Aorta (tissue), 5 donors: Measurements from ENCODE around the gene IGF2R. TPM values are rescaled to one million over a fixed set of nuclear protein-coding genes. Genes with fewer than 3 reads are reported as not detected.

Experiments
- ATAC-seq: fragments of 200-7000 bp; cut with Tn5 transposase; one replicate; pipeline ENCODE4 v1.9.1; 2022; ENCODE audit warnings: moderate library complexity; ENCODE audit not compliant: low FRiP score
- DNase-seq, 2 donors: peaks; one replicate each; pipeline ENCODE4 v3.0.0-alpha.2; 2020
- H3K27ac ChIP-seq, 2 donors: one replicate each; pipeline ENCODE4 v1.5.1; 2013; ENCODE audit warnings: low read length in 2 of 2, mild to moderate bottlenecking in 2 of 2, moderate library complexity in 2 of 2, control low read depth in 1 of 2, inconsistent platforms in 1 of 2, low read depth in 1 of 2
- H3K27me3 ChIP-seq, 2 donors: one replicate each; pipeline ENCODE4 v1.6.1; 2013; ENCODE audit warnings: control low read depth in 1 of 2, low read length in 1 of 2, mild to moderate bottlenecking in 1 of 2, moderate library complexity in 1 of 2; ENCODE audit not compliant: insufficient read depth in 2 of 2, control insufficient read depth in 1 of 2
- H3K36me3 ChIP-seq, 2 donors: one replicate each; pipeline ENCODE4 v1.6.1; 2013; ENCODE audit warnings: control low read depth in 1 of 2, low read length in 1 of 2, mild to moderate bottlenecking in 1 of 2; ENCODE audit not compliant: insufficient read depth in 2 of 2, control insufficient read depth in 1 of 2
- H3K4me1 ChIP-seq, 2 donors: one replicate each; pipeline ENCODE4 v1.6.1; 2013; ENCODE audit warnings: low read length in 2 of 2, control low read depth in 1 of 2, mild to moderate bottlenecking in 1 of 2, moderate library complexity in 1 of 2; ENCODE audit not compliant: insufficient read depth in 2 of 2, control insufficient read depth in 1 of 2
- H3K4me3 ChIP-seq, 2 donors: one replicate each; pipeline ENCODE4 v1.5.1; 2013; ENCODE audit warnings: low read length in 2 of 2, control low read depth in 1 of 2, mild to moderate bottlenecking in 1 of 2
- H3K9me3 ChIP-seq: one replicate; pipeline ENCODE4 v1.6.1; 2013; ENCODE audit warnings: mild to moderate bottlenecking, low read length; ENCODE audit not compliant: control insufficient read depth
- WGBS, 2 donors: extraction: QIAGEN DNeasy Blood & Tissue Kit; methylation state at CpG; one replicate each; pipeline ENCODE4 v1.1.7; 2013; 5-methylcytosine and 5-hydroxymethylcytosine counted together
- intact Hi-C, 2 donors: fragments of 100-400 bp; cut with DNase I; formaldehyde crosslinking; loops; one replicate each; pipeline versions ENCODE4 v1.14.2 to v1.15.0; 2022
- polyA plus RNA-seq, 2 donors: library from polyadenylated mRNA; stranded (reverse); fragments of 200-250 nt; gene quantifications; one replicate each; pipeline ENCODE4 v1.2.3, GENCODE V29; 2013
- total RNA-seq, 2 donors: library from RNA; stranded (reverse); fragmentation: NEBNext Ultra II Directional; extraction: Animal tissue kit (Norgen Biotek cat#: 25700); gene quantifications; one replicate each; pipeline ENCODE4 v1.2.1, GENCODE V29; 2021
- donor health status: healthy with polysubstance abuse.
- donor health status: Bipolar disorder and iron deficiency.
- donor health status: DM: no; HTN: no; CAD: no.
- donor health status: DM: no; HTN: no; CAD: no.
- donor health status: DM: yes; HTN: yes; CAD: no.

The IGF2R gene
- total and polyA plus RNA-seq, 4 donors: 5.8 to 82.0 (median 54.6) TPM

DNA sequence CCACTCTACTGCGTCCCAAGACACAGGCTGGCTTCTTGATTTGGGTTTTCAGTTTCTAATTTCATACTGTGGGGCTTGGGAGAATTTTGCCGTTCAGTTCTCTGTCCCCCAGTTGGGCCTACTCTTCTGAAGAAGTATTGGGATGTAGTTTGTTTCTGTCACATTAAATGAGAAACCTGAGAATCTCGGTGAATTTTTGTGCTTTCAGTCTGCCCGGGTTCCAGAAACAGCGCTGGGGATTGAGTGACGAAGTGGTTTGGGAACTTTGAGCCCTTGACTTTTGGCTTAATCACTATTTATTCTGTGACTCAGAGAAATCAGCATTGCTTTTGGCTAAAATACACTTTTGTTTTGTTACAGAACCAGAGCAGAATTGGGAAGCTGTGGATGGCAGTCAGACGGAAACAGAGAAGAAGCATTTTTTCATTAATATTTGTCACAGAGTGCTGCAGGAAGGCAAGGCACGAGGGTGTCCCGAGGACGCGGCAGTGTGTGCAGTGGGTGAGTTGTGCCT lies 74.0 kb downstream of the IGF2R start:
- Histone ChIP-seq H3K9me3 (no peaks in the 10 kb centered on the region), H3K4me3 (no peak overlapping the region), H3K27ac (peak overlapping the region in 1 of 2 donors; percentile 94), H3K4me1 (peaks cover 2 to 3% of the 10 kb centered on the region in 2 donors), H3K27me3 (no peaks in the 10 kb centered on the region), H3K36me3 (peaks cover 0 to 3% of the 10 kb centered on the region in 2 donors)
- DNase-seq (no peak), ATAC-seq (peak; percentile 84)
- intact Hi-C loops: loop anchor here (2.0 to 10.0 kb wide), 3 partner anchors 74 to 188 kb away; partner anchors contain the start of gene IGF2R (in 2 of the 2)
- 6 to 8% methylated on average over 11 of the region's 11 CpGs for WGBS, 2 donors

DNA sequence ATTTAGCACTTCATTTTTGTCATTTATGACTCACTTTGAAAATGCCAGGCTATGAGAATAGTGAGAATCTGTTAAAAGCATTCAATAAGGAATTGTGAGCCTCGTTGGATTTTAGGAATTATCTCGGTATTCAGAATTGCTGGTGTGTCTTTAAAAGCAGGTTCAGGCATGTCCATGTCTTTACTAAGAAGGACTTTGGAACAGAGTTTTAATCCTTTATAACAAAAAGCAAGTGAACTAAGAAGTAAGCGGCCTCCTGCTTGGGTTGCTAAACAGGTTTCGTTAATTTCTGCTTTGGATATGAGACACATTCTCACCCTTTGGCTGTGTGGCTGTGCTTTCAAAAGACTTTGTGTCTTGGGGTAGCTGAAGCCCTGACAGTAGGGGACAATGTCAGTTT lies 74.9 kb downstream of the IGF2R start:
- no peaks in the 10 kb centered on the region for H3K27me3 ChIP-seq
- intact Hi-C loops: loop anchor here (2.0 to 10.0 kb wide), 3 partner anchors 75 to 189 kb away; partner anchors contain the start of gene IGF2R (in 2 of the 2)
- H3K4me1 ChIP-seq: peaks cover 2 to 3% of the 10 kb centered on the region in 2 donors
- DNase-seq (no peak), ATAC-seq (no peak)
- H3K36me3 ChIP-seq: peaks cover 0 to 8% of the 10 kb centered on the region in 2 donors
- H3K4me3 ChIP-seq: no peak overlapping the region
- peak overlapping the region in 1 of 2 donors; percentile 1 for H3K27ac ChIP-seq
- 86 to 89% methylated on average over 4 of the region's 4 CpGs for WGBS, 2 donors
- H3K9me3 ChIP-seq: no peaks in the 10 kb centered on the region

DNA sequence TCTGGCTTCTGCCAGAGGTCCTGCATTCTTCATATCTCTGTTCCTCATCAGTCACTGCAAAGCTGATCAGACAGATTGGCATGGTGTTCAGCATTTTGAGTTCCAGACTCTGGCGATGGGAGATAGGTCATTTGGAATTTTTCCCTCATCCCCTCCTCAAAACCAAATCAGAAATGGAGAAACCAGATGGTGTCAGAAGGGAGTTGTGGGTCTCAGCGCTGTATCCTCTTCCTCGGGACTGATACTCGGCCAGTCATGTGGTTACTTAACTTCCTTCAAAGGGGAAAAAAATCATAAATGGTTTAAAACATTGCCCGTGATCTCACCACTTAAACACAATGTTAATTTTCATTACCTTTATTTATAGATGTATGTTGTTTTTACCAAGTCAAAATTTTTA lies 75.8 kb downstream of the IGF2R start:
- Histone ChIP-seq H3K4me1 (peaks cover 2 to 3% of the 10 kb centered on the region in 2 donors), H3K9me3 (no peaks in the 10 kb centered on the region), H3K36me3 (peaks cover 0 to 12% of the 10 kb centered on the region in 2 donors), H3K27ac (no peak overlapping the region), H3K27me3 (no peaks in the 10 kb centered on the region), H3K4me3 (no peak overlapping the region)
- no peak for DNase-seq
- no peak for ATAC-seq
- intact Hi-C loops: loop anchor here (10.0 kb wide), 2 partner anchors 180 to 190 kb away; no protein-coding TSS in a partner anchor
- 86 to 88% methylated on average over 5 of the region's 5 CpGs for WGBS, 2 donors

DNA sequence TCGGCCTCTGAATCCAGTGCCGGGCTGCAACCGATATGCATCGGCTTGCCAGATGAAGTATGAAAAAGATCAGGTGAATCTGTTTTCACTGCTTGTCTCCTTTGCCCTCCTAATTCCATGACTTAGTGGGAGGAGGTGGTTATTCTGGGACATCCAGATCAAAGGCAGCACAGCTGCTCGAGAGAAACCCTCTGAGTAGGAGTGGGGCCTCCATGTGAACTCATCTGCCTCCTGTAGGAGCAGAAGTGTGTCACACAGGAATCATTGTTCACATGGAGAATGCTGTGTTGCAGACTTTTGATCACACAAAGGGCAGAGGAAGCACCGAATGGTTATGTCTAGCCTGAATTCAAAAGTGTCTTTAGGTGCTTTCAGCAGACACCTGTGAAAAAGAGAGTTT lies 79.6 kb downstream of the IGF2R start:
- DNase-seq (no peak), ATAC-seq (no peak)
- intact Hi-C loops: loop anchor here (10.0 kb wide), 2 partner anchors 184 to 194 kb away; no protein-coding TSS in a partner anchor
- Histone ChIP-seq H3K27me3 (no peaks in the 10 kb centered on the region), H3K9me3 (no peaks in the 10 kb centered on the region), H3K4me1 (peaks cover 0 to 2% of the 10 kb centered on the region in 2 donors), H3K27ac (no peak overlapping the region), H3K4me3 (no peak overlapping the region), H3K36me3 (peaks cover 0 to 19% of the 10 kb centered on the region in 2 donors)
- WGBS, 2 donors: 84 to 87% methylated on average over 6 of the region's 6 CpGs

DNA sequence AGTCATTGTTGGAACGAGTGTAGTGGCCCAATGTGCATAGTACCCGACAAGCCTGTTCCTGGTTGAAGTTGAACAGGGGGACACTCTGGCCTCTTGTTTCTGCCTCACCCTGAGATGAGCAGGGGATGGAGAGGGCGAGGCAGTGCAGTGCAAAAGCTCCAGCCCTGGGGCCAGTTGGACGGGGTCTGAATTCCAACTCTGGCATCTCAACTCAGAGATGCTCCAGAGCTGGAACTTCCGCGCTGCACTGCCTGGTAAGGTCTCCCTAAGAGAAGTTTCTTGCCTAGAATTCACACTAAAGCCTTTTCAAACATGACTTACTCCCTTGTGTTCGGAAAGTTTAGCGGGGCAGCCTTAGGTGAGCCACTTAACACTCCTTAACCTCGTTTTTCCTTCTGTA lies 80.5 kb downstream of the IGF2R start:
- H3K4me3 ChIP-seq: no peak overlapping the region
- H3K27me3 ChIP-seq: no peaks in the 10 kb centered on the region
- DNase-seq (no peak), ATAC-seq (no peak)
- 94 to 95% methylated on average over 9 of the region's 9 CpGs for WGBS, 2 donors
- H3K36me3 ChIP-seq: peaks cover 0 to 21% of the 10 kb centered on the region in 2 donors
- H3K4me1 ChIP-seq: no peaks in the 10 kb centered on the region
- intact Hi-C loops: loop anchor here (10.0 kb wide), 2 partner anchors 185 to 195 kb away; no protein-coding TSS in a partner anchor
- H3K27ac ChIP-seq: no peak overlapping the region
- H3K9me3 ChIP-seq: no peaks in the 10 kb centered on the region

DNA sequence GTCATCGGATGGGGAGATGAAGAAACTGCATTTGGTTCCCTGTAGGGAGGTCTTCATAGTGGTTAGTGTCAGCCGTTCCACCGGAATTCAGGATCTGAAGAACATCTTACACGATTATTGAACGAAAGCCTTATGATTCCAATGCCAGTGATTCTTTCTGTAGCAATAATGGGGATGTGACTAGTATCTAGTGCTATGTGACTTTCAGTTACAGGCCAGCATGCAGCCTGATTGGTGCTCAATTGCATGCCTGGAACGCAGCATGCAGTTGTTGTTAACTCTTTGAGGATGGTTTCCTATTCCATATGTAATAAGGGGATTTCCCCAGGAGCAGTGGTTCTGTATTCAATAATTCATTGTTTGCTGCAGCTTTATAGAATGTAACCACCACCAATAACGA lies 81.1 kb downstream of the IGF2R start:
- Histone ChIP-seq H3K27me3 (no peaks in the 10 kb centered on the region), H3K4me3 (no peak overlapping the region), H3K27ac (no peak overlapping the region), H3K4me1 (no peaks in the 10 kb centered on the region), H3K36me3 (peaks cover 0 to 21% of the 10 kb centered on the region in 2 donors), H3K9me3 (no peaks in the 10 kb centered on the region)
- WGBS, 2 donors: 92 to 93% methylated on average over 7 of the region's 7 CpGs
- DNase-seq (no peak), ATAC-seq (no peak)
- intact Hi-C loops: no loop called here

DNA sequence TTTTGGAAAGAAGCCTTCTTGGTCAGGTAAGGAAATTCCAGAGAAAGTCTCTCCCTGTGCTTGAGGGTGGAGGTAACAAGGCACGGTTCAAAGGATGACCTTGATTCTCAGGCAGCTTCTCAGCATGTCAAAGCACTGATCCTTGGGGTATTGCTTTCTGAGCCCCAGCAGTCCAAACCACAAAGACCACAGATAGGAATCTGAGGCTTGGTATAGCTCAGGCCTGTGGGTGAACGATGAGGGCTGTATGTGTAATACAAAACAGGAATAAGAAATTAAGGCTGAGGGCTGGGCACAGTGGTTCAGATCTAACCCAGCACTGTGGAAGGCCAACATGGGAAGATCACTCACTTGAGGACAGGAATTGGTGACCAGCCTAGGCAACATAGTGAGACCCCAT lies 82.5 kb downstream of the IGF2R start:
- Histone ChIP-seq H3K36me3 (peaks cover 0 to 21% of the 10 kb centered on the region in 2 donors), H3K27ac (no peak overlapping the region), H3K27me3 (no peaks in the 10 kb centered on the region), H3K9me3 (no peaks in the 10 kb centered on the region), H3K4me3 (no peak overlapping the region), H3K4me1 (no peaks in the 10 kb centered on the region)
- ATAC-seq: no peak
- intact Hi-C loops: no loop called here
- DNase-seq: no peak
- WGBS, 2 donors: 88 to 98% methylated on average over 2 of the region's 2 CpGs

DNA sequence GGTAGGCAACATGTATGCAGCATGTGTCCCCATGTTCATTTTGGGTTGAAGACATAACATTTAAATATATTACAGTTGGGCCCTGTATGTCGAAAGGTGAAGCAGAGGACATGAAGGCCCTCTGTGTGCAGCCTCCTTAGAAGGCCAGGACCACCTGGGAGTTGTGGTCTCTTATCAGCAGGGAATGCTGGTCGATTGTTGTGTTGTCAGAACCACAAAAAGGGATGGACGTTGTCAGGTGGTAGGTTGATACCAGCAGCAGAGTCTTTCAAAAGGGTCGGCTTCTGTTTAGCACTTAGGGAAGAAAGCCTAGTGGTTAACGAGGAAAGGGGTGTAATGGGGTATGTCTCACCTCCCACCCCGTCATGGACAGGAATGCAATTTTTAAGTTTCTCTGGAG lies 85.4 kb downstream of the IGF2R start:
- DNase-seq: no peak
- H3K4me1 ChIP-seq: no peaks in the 10 kb centered on the region
- peaks cover 0 to 12% of the 10 kb centered on the region in 2 donors for H3K36me3 ChIP-seq
- no peak overlapping the region for H3K4me3 ChIP-seq
- WGBS, 2 donors: 90% methylated on average over 6 of the region's 6 CpGs
- no peaks in the 10 kb centered on the region for H3K9me3 ChIP-seq
- no peaks in the 10 kb centered on the region for H3K27me3 ChIP-seq
- no peak overlapping the region for H3K27ac ChIP-seq
- intact Hi-C loops: no loop called here
- no peak for ATAC-seq

DNA sequence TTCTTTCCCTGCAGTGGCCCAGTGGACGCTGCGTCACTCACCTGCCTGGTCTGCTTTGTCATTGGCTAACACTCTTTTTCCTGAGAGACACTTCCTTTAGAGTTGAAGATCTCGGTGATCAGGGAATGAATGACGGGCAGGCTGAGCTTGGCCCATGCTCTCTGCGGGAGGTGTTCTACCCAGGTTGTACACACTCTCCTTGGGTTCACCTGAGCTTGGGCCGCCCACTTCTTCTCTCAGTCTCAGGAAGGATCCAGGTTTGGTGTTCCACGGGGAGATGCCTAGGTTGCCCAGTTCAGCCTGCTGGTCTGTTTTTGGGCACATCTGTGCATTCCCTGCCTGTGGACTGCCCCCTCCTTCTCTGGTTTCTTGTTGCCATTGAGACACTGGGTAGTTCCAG lies 86.0 kb downstream of the IGF2R start:
- H3K36me3 ChIP-seq: peaks cover 0 to 11% of the 10 kb centered on the region in 2 donors
- H3K27ac ChIP-seq: no peak overlapping the region
- H3K9me3 ChIP-seq: no peaks in the 10 kb centered on the region
- H3K27me3 ChIP-seq: no peaks in the 10 kb centered on the region
- H3K4me1 ChIP-seq: no peaks in the 10 kb centered on the region
- ATAC-seq: no peak
- intact Hi-C loops: no loop called here
- WGBS, 2 donors: 93 to 94% methylated on average over 7 of the region's 7 CpGs
- DNase-seq: no peak
- no peak overlapping the region for H3K4me3 ChIP-seq
